Measurements from ENCODE around the gene ANKLE1. TPM values are rescaled to one million over a fixed set of nuclear protein-coding genes. Genes with fewer than 3 reads are reported as not detected.

Gene ANKLE1
- total and polyA plus RNA-seq, 2 experiments from 2014 or later = 9.1 to 20.2 TPM

DNA sequence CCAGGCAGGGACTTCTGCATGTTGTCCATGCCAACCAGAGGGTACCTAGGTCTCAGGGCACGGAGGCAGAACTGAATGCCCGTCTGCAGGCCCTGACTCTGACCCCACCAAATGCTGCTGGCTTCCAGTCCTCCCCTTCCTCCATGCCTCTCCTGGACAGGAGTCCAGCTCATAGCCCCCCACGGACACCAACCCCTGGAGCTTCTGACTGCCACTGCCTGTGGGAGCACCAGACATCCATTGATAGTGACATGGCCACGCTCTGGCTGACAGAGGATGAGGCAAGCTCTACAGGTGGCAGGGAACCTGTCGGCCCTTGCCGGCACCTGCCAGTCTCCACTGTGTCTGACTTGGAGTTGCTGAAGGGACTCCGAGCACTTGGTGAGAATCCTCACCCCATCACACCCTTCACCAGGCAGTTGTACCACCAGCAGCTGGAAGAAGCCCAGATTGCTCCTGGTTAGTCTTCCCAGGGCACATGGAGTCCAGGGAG, 1.8 kb downstream of the ANKLE1 start:
- no peaks in the 10 kb centered on the region for H3K36me3 ChIP-seq (ENCODE audit: insufficient read depth)
- no peak overlapping the region for H3K4me2 ChIP-seq
- peaks cover 32% of the 10 kb centered on the region for H3K36me3 Mint-ChIP-seq (ENCODE audit: low read depth)
- no peak overlapping the region for H3K27ac ChIP-seq (ENCODE audit: low read depth)
- no peak overlapping the region for H3K4me3 ChIP-seq
- no peaks in the 10 kb centered on the region for H3K9me3 Mint-ChIP-seq
- H3K9me2 ChIP-seq (ENCODE audit: insufficient read depth) = no peaks in the 10 kb centered on the region
- peaks cover 6% of the 10 kb centered on the region for H3K27me3 Mint-ChIP-seq (ENCODE audit: insufficient read depth, low read depth, poor library complexity)
- peaks cover 24% of the 10 kb centered on the region for H3F3A ChIP-seq (replicated peaks; ENCODE audit: low read depth)
- DNase-seq (ENCODE audit: low spot score) = no peak
- no peaks in the 10 kb centered on the region for H3K4me1 ChIP-seq (ENCODE audit: insufficient read depth)
- peaks cover 4% of the 10 kb centered on the region; the same call in 1 of the 2 replicates for H4K20me1 ChIP-seq (replicated peaks; ENCODE audit: insufficient read depth)
- H3K27me3 ChIP-seq (ENCODE audit: insufficient read depth) = peaks cover 6% of the 10 kb centered on the region; the same call in 1 of the 2 replicates
- no peaks in the 10 kb centered on the region for H3K79me2 ChIP-seq (replicated peaks; ENCODE audit: insufficient read depth)
- H2AFZ ChIP-seq = no peak overlapping the region
- no peak overlapping the region for H3K4me3 Mint-ChIP-seq
- H3K4me1 Mint-ChIP-seq = peaks cover 2% of the 10 kb centered on the region; the same call in 2 of the 3 replicates
- no peak for ATAC-seq
- TF ChIP-seq CREB1 (CRISPR knock-in tag; IDR thresholded peaks at IDR 0.05; ENCODE audit: low read depth) (no peak), POLR2AphosphoS5 (IDR thresholded peaks at IDR 0.05; ENCODE audit: low read depth) (no peak)
- no peak overlapping the region for H3K27ac Mint-ChIP-seq

DNA sequence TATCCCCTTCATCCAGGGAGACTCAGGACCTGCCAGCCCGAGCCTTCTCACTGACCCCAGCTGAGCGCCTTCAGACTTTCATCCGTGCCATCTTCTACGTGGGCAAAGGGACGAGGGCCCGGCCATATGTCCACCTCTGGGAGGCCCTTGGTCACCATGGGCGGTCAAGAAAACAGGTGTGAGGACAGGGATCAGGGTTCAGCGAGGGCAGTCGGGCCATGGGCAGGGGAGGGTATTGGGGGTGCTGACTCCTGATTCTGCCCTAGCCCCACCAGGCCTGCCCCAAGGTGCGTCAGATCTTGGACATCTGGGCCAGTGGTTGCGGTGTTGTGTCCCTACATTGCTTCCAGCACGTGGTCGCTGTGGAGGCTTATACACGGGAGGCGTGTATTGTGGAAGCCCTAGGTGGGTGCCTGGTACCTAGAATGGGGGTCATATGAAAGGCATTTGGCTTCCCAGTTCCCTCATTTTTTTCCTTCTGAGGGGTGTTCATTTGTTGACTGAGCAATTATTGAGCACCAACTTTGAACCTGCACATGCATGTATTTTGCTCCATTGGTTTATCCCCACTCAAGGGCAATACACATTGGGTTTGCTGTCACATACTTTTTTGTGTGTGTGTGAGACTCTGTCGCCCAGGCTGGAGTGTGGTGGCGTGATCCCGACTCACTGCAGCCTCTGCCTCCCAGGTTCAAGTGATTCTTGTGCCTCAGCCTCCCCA, 3.9 kb downstream of the ANKLE1 start:
- Histone ChIP-seq H3K36me3 (ENCODE audit: insufficient read depth) (no peaks in the 10 kb centered on the region), H3F3A (replicated peaks; ENCODE audit: low read depth) (peaks cover 24% of the 10 kb centered on the region), H3K4me2 (no peak overlapping the region), H3K9me2 (ENCODE audit: insufficient read depth) (no peaks in the 10 kb centered on the region), H3K4me3 (no peak overlapping the region), H3K27me3 (ENCODE audit: insufficient read depth) (peaks cover 6% of the 10 kb centered on the region; the same call in 1 of the 2 replicates), H4K20me1 (replicated peaks; ENCODE audit: insufficient read depth) (peaks cover 4% of the 10 kb centered on the region; the same call in 1 of the 2 replicates), H3K27ac (ENCODE audit: low read depth) (no peak overlapping the region), H3K4me1 (ENCODE audit: insufficient read depth) (no peaks in the 10 kb centered on the region), H2AFZ (no peak overlapping the region), H3K79me2 (replicated peaks; ENCODE audit: insufficient read depth) (no peaks in the 10 kb centered on the region)
- ATAC-seq (no peak), DNase-seq (ENCODE audit: low spot score) (no peak)
- peaks cover 2% of the 10 kb centered on the region for H3K4me1 Mint-ChIP-seq
- H3K27me3 Mint-ChIP-seq (ENCODE audit: insufficient read depth, low read depth, poor library complexity) = peaks cover 9% of the 10 kb centered on the region
- H3K27ac Mint-ChIP-seq = no peak overlapping the region
- H3K9me3 Mint-ChIP-seq = no peaks in the 10 kb centered on the region
- peaks cover 25% of the 10 kb centered on the region for H3K36me3 Mint-ChIP-seq (ENCODE audit: low read depth)
- H3K4me3 Mint-ChIP-seq = no peak overlapping the region
- TF ChIP-seq ZNF331 (CRISPR knock-in tag; IDR thresholded peaks at IDR 0.05; ENCODE audit: low read depth) (no peak), ZNF114 (CRISPR knock-in tag; IDR thresholded peaks at IDR 0.05) (no peak), EZH2 (IDR thresholded peaks at IDR 0.05; ENCODE audit: low read depth, unreplicated experiment) (no peak), JUNB (IDR thresholded peaks at IDR 0.05; ENCODE audit: unreplicated experiment) (no peak), POLR2AphosphoS5 (IDR thresholded peaks at IDR 0.05; ENCODE audit: low read depth) (no peak), STAT1 (IDR thresholded peaks at IDR 0.05; ENCODE audit: unreplicated experiment) (no peak), NANOG (IDR thresholded peaks at IDR 0.05; ENCODE audit: borderline replicate concordance) (no peak), CREB1 (CRISPR knock-in tag; IDR thresholded peaks at IDR 0.05; ENCODE audit: low read depth) (no peak), EZH2phosphoT487 (IDR thresholded peaks at IDR 0.05; ENCODE audit: unreplicated experiment) (no peak)
- TF ChIP-seq, protein P1, sequence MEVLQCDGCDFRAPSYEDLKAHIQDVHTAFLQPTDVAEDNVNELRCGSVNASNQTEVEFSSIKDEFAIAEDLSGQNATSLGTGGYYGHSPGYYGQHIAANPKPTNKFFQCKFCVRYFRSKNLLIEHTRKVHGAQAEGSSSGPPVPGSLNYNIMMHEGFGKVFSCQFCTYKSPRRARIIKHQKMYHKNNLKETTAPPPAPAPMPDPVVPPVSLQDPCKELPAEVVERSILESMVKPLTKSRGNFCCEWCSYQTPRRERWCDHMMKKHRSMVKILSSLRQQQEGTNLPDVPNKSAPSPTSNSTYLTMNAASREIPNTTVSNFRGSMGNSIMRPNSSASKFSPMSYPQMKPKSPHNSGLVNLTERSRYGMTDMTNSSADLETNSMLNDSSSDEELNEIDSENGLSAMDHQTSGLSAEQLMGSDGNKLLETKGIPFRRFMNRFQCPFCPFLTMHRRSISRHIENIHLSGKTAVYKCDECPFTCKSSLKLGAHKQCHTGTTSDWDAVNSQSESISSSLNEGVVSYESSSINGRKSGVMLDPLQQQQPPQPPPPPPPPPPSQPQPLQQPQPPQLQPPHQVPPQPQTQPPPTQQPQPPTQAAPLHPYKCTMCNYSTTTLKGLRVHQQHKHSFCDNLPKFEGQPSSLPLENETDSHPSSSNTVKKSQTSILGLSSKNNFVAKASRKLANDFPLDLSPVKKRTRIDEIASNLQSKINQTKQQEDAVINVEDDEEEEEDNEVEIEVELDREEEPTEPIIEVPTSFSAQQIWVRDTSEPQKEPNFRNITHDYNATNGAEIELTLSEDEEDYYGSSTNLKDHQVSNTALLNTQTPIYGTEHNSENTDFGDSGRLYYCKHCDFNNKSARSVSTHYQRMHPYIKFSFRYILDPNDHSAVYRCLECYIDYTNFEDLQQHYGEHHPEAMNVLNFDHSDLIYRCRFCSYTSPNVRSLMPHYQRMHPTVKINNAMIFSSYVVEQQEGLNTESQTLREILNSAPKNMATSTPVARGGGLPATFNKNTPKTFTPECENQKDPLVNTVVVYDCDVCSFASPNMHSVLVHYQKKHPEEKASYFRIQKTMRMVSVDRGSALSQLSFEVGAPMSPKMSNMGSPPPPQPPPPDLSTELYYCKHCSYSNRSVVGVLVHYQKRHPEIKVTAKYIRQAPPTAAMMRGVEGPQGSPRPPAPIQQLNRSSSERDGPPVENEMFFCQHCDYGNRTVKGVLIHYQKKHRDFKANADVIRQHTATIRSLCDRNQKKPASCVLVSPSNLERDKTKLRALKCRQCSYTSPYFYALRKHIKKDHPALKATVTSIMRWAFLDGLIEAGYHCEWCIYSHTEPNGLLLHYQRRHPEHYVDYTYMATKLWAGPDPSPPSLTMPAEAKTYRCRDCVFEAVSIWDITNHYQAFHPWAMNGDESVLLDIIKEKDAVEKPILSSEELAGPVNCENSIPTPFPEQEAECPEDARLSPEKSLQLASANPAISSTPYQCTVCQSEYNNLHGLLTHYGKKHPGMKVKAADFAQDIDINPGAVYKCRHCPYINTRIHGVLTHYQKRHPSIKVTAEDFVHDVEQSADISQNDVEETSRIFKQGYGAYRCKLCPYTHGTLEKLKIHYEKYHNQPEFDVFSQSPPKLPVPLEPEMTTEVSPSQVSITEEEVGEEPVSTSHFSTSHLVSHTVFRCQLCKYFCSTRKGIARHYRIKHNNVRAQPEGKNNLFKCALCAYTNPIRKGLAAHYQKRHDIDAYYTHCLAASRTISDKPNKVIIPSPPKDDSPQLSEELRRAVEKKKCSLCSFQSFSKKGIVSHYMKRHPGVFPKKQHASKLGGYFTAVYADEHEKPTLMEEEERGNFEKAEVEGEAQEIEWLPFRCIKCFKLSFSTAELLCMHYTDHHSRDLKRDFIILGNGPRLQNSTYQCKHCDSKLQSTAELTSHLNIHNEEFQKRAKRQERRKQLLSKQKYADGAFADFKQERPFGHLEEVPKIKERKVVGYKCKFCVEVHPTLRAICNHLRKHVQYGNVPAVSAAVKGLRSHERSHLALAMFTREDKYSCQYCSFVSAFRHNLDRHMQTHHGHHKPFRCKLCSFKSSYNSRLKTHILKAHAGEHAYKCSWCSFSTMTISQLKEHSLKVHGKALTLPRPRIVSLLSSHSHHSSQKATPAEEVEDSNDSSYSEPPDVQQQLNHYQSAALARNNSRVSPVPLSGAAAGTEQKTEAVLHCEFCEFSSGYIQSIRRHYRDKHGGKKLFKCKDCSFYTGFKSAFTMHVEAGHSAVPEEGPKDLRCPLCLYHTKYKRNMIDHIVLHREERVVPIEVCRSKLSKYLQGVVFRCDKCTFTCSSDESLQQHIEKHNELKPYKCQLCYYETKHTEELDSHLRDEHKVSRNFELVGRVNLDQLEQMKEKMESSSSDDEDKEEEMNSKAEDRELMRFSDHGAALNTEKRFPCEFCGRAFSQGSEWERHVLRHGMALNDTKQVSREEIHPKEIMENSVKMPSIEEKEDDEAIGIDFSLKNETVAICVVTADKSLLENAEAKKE (CRISPR knock-in tag; IDR thresholded peaks at IDR 0.05) = no peak
- TF ChIP-seq, protein P2, sequence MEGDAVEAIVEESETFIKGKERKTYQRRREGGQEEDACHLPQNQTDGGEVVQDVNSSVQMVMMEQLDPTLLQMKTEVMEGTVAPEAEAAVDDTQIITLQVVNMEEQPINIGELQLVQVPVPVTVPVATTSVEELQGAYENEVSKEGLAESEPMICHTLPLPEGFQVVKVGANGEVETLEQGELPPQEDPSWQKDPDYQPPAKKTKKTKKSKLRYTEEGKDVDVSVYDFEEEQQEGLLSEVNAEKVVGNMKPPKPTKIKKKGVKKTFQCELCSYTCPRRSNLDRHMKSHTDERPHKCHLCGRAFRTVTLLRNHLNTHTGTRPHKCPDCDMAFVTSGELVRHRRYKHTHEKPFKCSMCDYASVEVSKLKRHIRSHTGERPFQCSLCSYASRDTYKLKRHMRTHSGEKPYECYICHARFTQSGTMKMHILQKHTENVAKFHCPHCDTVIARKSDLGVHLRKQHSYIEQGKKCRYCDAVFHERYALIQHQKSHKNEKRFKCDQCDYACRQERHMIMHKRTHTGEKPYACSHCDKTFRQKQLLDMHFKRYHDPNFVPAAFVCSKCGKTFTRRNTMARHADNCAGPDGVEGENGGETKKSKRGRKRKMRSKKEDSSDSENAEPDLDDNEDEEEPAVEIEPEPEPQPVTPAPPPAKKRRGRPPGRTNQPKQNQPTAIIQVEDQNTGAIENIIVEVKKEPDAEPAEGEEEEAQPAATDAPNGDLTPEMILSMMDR (conservative IDR thresholded peaks at IDR 0.05; ENCODE audit: low read depth in 2 of 2) = no peak
- TF ChIP-seq, protein P3, sequence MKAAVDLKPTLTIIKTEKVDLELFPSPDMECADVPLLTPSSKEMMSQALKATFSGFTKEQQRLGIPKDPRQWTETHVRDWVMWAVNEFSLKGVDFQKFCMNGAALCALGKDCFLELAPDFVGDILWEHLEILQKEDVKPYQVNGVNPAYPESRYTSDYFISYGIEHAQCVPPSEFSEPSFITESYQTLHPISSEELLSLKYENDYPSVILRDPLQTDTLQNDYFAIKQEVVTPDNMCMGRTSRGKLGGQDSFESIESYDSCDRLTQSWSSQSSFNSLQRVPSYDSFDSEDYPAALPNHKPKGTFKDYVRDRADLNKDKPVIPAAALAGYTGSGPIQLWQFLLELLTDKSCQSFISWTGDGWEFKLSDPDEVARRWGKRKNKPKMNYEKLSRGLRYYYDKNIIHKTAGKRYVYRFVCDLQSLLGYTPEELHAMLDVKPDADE (IDR thresholded peaks at IDR 0.05) = no peak

Data from GM23338 (cell line).